Thyroid gland (tissue), 4 donors: Measurements from ENCODE around the gene GBP6. TPM values are rescaled to one million over a fixed set of nuclear protein-coding genes. Genes with fewer than 3 reads are reported as not detected.

ENCODE experiments used
- DNase-seq, 2 donors: peaks; one replicate each; pipeline ENCODE4 v3.0.0-alpha.2; 2019
- H3K27ac ChIP-seq, 3 donors: fragments of 200-600 bp; sonication (generic); 1 replicate in 2 of 3; 2 replicates in 1 of 3; pipeline ENCODE4 v1.5.1; 2016 to 2019; ENCODE audit warnings: mild to moderate bottlenecking in 1 of 3, moderate library complexity in 1 of 3
- H3K27me3 ChIP-seq: fragments of 200-600 bp; sonication (generic); one replicate; pipeline ENCODE4 v1.5.1; 2019
- H3K36me3 ChIP-seq, 2 donors: fragments of 200-600 bp; sonication (generic); one replicate each; pipeline ENCODE4 v1.5.1; 2016 to 2019
- H3K4me1 ChIP-seq, 2 donors: fragments of 200-600 bp; sonication (generic); one replicate each; pipeline ENCODE4 v1.5.1; 2017 to 2019
- H3K4me3 ChIP-seq, 3 donors: fragments of 200-600 bp; sonication (generic); replicated peaks in 1 of 3; 1 replicate in 2 of 3; 2 replicates in 1 of 3; pipeline ENCODE4 v1.5.1; 2016; ENCODE audit warnings: mild to moderate bottlenecking in 1 of 3
- H3K9me3 ChIP-seq: fragments of 200-600 bp; sonication (generic); one replicate; pipeline ENCODE4 v1.5.1; 2017
- POLR2A ChIP-seq, 2 donors: fragments of 450-650 bp; IDR thresholded peaks; one replicate each; pipeline ENCODE4 v1.6.1; 2017; ENCODE audit warnings: antibody characterized with exemption in 2 of 2, mild to moderate bottlenecking in 2 of 2, moderate library complexity in 1 of 2
- WGBS, 2 donors: methylation state at CpG; one replicate each; pipeline ENCODE4 v1.1.5; 2017; 5-methylcytosine and 5-hydroxymethylcytosine counted together
- intact Hi-C: fragments of 100-400 bp; cut with DNase I; formaldehyde crosslinking; loops from one replicate; pipeline ENCODE4 v1.15.1; 2023
- total RNA-seq, 4 donors: library from RNA; depleted of rRNA; stranded (reverse); fragments of >200 nt; gene quantifications; one replicate each; pipeline ENCODE4 v1.2.3, GENCODE V29; 2016
- TF ChIP-seq, protein P1 (sequence below), 6 experiments: fragments of 200-600 bp in 3 of 6; fragments of 450-650 bp in 3 of 6; sonication (generic) in 3 of 6; IDR thresholded peaks; one replicate each; pipeline ENCODE4 v1.5.1; 2016 to 2019; ENCODE audit warnings: antibody characterized with exemption in 6 of 6, mild to moderate bottlenecking in 2 of 6, inconsistent platforms in 1 of 6, moderate library complexity in 1 of 6

GBP6 gene
- total RNA-seq, 4 donors from 2014 or later, result 0.89 TPM; not detected in 3

DNA sequence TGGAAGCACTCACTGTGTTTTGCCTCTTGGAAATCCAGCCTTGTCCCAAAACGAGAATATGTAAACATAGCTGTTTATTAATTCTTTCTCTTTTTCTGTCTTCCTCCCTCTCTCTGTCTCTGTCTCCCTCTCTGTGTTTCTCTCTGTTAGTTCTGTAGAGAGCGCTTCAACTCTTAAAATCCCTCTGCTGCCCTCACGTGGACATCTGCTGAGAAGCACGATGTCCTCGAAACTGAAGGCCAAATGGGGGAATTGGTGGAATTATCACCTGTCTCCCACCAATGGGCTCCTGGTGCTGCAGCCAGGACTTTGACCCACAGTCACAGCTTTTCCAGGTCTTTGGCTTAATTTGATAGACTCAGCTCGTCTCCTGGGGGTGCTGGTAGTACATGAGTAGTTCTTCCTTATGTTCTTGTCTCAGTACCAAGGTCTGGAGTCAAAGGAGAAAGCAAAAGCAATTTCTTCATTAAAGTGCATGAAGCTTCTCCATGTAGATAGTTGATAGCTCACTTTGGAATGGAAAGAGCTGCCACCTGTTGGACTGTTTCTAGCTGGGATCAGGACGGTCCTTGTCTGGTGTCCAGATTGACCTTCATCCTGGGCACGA lies 5.5 kb upstream of the GBP6 start:
- H3K4me1 ChIP-seq, result peaks cover 0 to under 1% of the 10 kb centered on the region in 2 donors
- intact Hi-C loops, result loop anchor here (5.0 to 10.0 kb wide), 2 partner anchors 96 to 361 kb away; no protein-coding TSS in a partner anchor
- no peak overlapping the region for H3K4me3 ChIP-seq
- peak; percentile 74 to 85 for DNase-seq
- H3K27ac ChIP-seq, result no peak overlapping the region
- 24 to 26% methylated on average over 8 of the region's 8 CpGs for WGBS, 2 donors
- TF ChIP-seq, protein P1, sequence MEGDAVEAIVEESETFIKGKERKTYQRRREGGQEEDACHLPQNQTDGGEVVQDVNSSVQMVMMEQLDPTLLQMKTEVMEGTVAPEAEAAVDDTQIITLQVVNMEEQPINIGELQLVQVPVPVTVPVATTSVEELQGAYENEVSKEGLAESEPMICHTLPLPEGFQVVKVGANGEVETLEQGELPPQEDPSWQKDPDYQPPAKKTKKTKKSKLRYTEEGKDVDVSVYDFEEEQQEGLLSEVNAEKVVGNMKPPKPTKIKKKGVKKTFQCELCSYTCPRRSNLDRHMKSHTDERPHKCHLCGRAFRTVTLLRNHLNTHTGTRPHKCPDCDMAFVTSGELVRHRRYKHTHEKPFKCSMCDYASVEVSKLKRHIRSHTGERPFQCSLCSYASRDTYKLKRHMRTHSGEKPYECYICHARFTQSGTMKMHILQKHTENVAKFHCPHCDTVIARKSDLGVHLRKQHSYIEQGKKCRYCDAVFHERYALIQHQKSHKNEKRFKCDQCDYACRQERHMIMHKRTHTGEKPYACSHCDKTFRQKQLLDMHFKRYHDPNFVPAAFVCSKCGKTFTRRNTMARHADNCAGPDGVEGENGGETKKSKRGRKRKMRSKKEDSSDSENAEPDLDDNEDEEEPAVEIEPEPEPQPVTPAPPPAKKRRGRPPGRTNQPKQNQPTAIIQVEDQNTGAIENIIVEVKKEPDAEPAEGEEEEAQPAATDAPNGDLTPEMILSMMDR (IDR thresholded peaks at IDR 0.05), result peak; percentile 19 to 84 (median 68)
- TF ChIP-seq POLR2A (IDR thresholded peaks at IDR 0.05), result no peak
- H3K9me3 ChIP-seq, result no peaks in the 10 kb centered on the region
- H3K27me3 ChIP-seq, result no peaks in the 10 kb centered on the region
- H3K36me3 ChIP-seq, result no peaks in the 10 kb centered on the region

DNA sequence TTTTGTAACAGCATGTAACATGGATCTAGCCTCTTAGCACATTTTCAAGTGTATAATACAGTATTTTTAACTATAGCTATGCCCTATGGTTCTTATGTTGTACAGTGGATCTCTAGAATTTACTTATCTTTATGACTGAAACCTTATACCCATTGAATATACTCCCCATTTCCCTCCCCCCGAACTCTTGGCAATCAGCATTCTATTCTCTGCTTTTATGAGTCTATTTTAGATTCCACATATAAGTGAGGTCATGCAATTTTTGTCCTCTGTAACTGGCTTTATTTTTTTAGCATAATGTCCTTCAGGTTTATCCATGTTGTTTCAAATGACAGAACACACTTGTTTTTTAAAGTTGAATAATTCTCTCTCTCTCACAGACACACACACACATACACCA lies 3.1 kb upstream of the GBP6 start:
- no peak overlapping the region for H3K4me3 ChIP-seq
- intact Hi-C loops, result no loop called here
- WGBS, 2 donors, result 84% methylated on average over 1 of the region's 1 CpG
- H3K27ac ChIP-seq, result no peak overlapping the region
- peaks cover 7 to 9% of the 10 kb centered on the region in 2 donors for H3K4me1 ChIP-seq
- H3K36me3 ChIP-seq, result no peaks in the 10 kb centered on the region
- no peaks in the 10 kb centered on the region for H3K9me3 ChIP-seq
- DNase-seq, result no peak
- no peak for TF ChIP-seq POLR2A (IDR thresholded peaks at IDR 0.05)
- TF ChIP-seq, protein P1 (IDR thresholded peaks at IDR 0.05), result no peak
- no peaks in the 10 kb centered on the region for H3K27me3 ChIP-seq

DNA sequence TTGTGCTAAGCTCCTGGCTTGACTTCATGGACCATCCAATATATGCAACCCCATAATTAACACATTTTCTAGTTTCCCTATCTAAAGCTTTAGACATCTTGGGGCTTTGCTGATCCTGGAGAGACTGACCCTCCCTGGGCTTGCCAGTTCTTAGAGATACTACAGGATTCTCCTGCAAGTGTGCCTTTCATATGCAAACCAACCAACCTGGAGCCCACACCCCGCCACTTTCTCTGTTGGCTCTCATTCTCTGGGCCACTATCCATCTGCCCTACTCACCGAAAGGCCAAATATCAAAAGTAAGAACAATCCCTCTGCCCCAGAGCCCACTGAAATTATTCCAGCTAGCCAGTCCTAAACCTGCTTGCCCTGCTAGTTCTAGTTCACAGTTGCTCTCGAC lies 2.2 kb upstream of the GBP6 start:
- intact Hi-C loops, result no loop called here
- no peak overlapping the region for H3K27ac ChIP-seq
- H3K4me3 ChIP-seq, result no peak overlapping the region
- H3K36me3 ChIP-seq, result no peaks in the 10 kb centered on the region
- no peaks in the 10 kb centered on the region for H3K9me3 ChIP-seq
- no peaks in the 10 kb centered on the region for H3K27me3 ChIP-seq
- WGBS, 2 donors, result 76 to 81% methylated on average over 3 of the region's 3 CpGs
- no peak for TF ChIP-seq POLR2A (IDR thresholded peaks at IDR 0.05)
- TF ChIP-seq, protein P1 (IDR thresholded peaks at IDR 0.05), result no peak
- H3K4me1 ChIP-seq, result peaks cover 7 to 9% of the 10 kb centered on the region in 2 donors
- no peak for DNase-seq

DNA sequence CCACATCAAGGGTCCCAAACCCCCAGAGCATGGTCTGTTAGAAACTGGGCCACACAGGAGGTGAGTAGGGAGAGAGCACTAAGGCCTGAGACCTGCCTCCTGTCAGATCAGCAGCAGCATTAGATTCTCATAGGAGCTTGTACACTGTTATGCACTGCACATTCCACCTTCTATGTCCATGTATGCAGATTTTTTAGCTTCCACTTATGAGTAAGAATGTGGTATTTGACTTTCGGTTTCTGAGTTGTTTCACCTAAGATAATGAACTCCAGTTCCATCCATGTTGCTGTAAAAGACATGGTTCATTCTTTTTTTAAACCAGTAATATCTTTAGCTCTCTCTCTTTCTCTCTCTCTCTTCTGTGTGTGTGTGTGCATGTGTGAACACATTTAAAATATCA lies 663 bp upstream of the GBP6 start:
- WGBS, 2 donors, result 13 to 30% methylated on average over 1 of the region's 1 CpG
- no peaks in the 10 kb centered on the region for H3K36me3 ChIP-seq
- DNase-seq, result no peak
- H3K27ac ChIP-seq, result peak overlapping the region; percentile 6 to 67 (median 30)
- H3K4me1 ChIP-seq, result peaks cover 7 to 9% of the 10 kb centered on the region in 2 donors
- no peak overlapping the region for H3K4me3 ChIP-seq
- TF ChIP-seq, protein P1 (IDR thresholded peaks at IDR 0.05), result no peak
- TF ChIP-seq POLR2A (IDR thresholded peaks at IDR 0.05), result no peak
- H3K9me3 ChIP-seq, result no peaks in the 10 kb centered on the region
- intact Hi-C loops, result no loop called here
- H3K27me3 ChIP-seq, result no peaks in the 10 kb centered on the region

DNA sequence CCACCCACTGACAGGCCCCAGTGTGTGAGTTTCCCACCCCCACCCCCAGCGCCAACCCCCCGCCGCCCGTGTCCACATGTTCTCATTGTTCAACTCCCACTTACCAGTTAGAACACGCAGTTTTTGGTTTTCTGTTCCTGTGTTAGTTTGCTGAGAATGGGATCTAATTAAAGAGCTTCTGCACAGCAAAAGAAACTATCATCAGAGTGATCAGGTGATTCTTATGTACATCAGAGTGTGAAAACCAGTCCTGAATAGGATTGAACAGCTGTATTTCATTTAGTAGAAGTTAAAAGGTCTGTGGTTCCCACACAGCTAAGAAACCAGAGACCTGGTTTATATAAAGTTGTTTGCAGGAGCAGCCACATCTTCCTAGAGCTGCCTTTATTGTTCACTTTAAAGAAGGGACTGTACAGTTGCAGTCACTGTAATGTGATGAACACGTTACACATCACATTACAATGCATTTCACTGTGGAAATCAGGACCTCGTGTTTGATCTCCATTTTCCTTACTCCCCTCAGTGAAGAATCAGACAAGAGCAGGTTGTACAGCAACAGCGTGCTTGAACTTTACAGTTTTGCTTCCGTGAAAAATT lies 1.2 kb downstream of the GBP6 start:
- intact Hi-C loops, result no loop called here
- no peak for DNase-seq
- Histone ChIP-seq H3K36me3 (no peaks in the 10 kb centered on the region), H3K4me1 (peaks cover 7 to 9% of the 10 kb centered on the region in 2 donors), H3K9me3 (no peaks in the 10 kb centered on the region), H3K4me3 (no peak overlapping the region), H3K27me3 (no peaks in the 10 kb centered on the region), H3K27ac (no peak overlapping the region)
- TF ChIP-seq, protein P1 (IDR thresholded peaks at IDR 0.05), result no peak
- no peak for TF ChIP-seq POLR2A (IDR thresholded peaks at IDR 0.05)
- 87% methylated on average over 9 of the region's 9 CpGs for WGBS, 2 donors
